GM12878 (cell line): ENCODE results near the gene PTGDR2. TPM values are rescaled to one million over a fixed set of nuclear protein-coding genes. Genes with fewer than 3 reads are reported as not detected.
"Not testable (repeated sequence)": the region's sequence is repeated elsewhere in the genome, so short reads cannot be mapped to it uniquely, and the experiment has no call there.

Experiments used
- ATAC-seq: fragments of 200-7000 bp; cut with Tn5 transposase; 3 replicates; pipeline ENCODE4 v1.9.1; 2020; ENCODE audit warnings: mild to moderate bottlenecking, moderate library complexity
- BruUV-seq: library from RNA; stranded (reverse); fragments of 400-500 nt; replicated peaks from 2 replicates; lab custom pipeline; 2021; lab: Mats Ljungman, UMichigan
- CTCF ChIA-PET: fragments of 300-600 bp; sonication (Branson Sonifier 250); formaldehyde crosslinking; extraction: SDS; loops from one replicate; lab custom pipeline; 2021; ENCODE audit warnings: inconsistent platforms; lab: Yijun Ruan, JAX
- POLR2A ChIA-PET: fragments of 350-600 bp; formaldehyde crosslinking; extraction: SDS; loops from one replicate; lab custom pipeline; 2021; ENCODE audit warnings: inconsistent platforms; lab: Charles Lee
- RAD21 ChIA-PET: fragments of 300-600 bp; sonication (Branson Sonifier 250); formaldehyde crosslinking; loops from one replicate; lab custom pipeline; 2023; ENCODE audit warnings: antibody characterized with exemption; ENCODE audit not compliant: unreplicated experiment; lab: Charles Lee
- SMC1A ChIA-PET: fragments of 300-600 bp; sonication (Branson Sonifier 250); formaldehyde crosslinking; loops from one replicate; lab custom pipeline; 2023; ENCODE audit not compliant: unreplicated experiment, uncharacterized antibody; lab: Charles Lee
- DNase-seq: peaks from one replicate; pipeline ENCODE4 v3.0.0-alpha.2; 2011; ENCODE audit warnings: low read depth, low spot score
- FAIRE-seq: peaks from 3 replicates; lab custom pipeline; 2011; peaks lifted over from hg19 to GRCh38; lab: Jason Lieb, UNC
- H2AFZ ChIP-seq: 2 replicates; pipeline ENCODE4 v1.6.0; 2011; ENCODE audit warnings: low read depth, low read length, control low read depth; ENCODE audit not compliant: control insufficient read depth
- H3K27ac ChIP-seq: 2 replicates; pipeline ENCODE4 v1.5.1; 2011; ENCODE audit warnings: control low read depth; ENCODE audit not compliant: control insufficient read depth, insufficient read depth
- H3K27me3 ChIP-seq, 2 experiments: replicated peaks in 1 of 2; 2 replicates each; pipeline versions ENCODE4 v1.6.0 to v1.6.1; 2011; ENCODE audit warnings: low read length in 1 of 2; ENCODE audit not compliant: control insufficient read depth in 2 of 2, insufficient read depth in 2 of 2
- H3K36me3 ChIP-seq, 2 experiments: 2 replicates each; pipeline ENCODE4 v1.5.1; 2011; ENCODE audit warnings: low read length in 1 of 2; ENCODE audit not compliant: control insufficient read depth in 2 of 2, insufficient read depth in 2 of 2
- H3K4me1 ChIP-seq: 2 replicates; pipeline ENCODE4 v1.6.1; 2011; ENCODE audit warnings: mild to moderate bottlenecking, low read length, moderate library complexity, mixed read lengths; ENCODE audit not compliant: control insufficient read depth, insufficient read depth
- H3K4me2 ChIP-seq: 2 replicates; pipeline ENCODE4 v1.6.0; 2011; ENCODE audit warnings: control low read depth; ENCODE audit not compliant: control insufficient read depth, insufficient read depth
- H3K4me3 ChIP-seq: fragments of 200-600 bp; sonication (generic); 2 replicates; pipeline ENCODE4 v1.5.1; 2016
- H3K79me2 ChIP-seq: 2 replicates; pipeline ENCODE4 v1.6.0; 2011; ENCODE audit warnings: low read length; ENCODE audit not compliant: control insufficient read depth, insufficient read depth
- H3K9ac ChIP-seq: 2 replicates; pipeline ENCODE4 v1.8.0; 2011; ENCODE audit warnings: low read length, control low read depth, mixed read lengths; ENCODE audit not compliant: control insufficient read depth, insufficient read depth
- H3K9me3 ChIP-seq: replicated peaks from 3 replicates; pipeline ENCODE4 v1.5.1; 2011; ENCODE audit warnings: mild to moderate bottlenecking, low read length; ENCODE audit not compliant: control insufficient read depth, insufficient read depth
- H4K20me1 ChIP-seq: 2 replicates; pipeline ENCODE4 v1.6.0; 2011; ENCODE audit not compliant: control insufficient read depth, insufficient read depth
- HDAC6 ChIP-seq: fragments of 200-600 bp; sonication (generic); IDR thresholded peaks from one replicate; pipeline ENCODE4 v1.8.0; 2017; ENCODE audit warnings: antibody characterized with exemption; ENCODE audit not compliant: unreplicated experiment
- NBN ChIP-seq: fragments of 450-650 bp; IDR thresholded peaks from 2 replicates; pipeline ENCODE4 v1.6.1; 2016
- RBBP5 ChIP-seq: fragments of 200-600 bp; sonication (generic); conservative IDR thresholded peaks from 2 replicates; pipeline ENCODE4 v1.6.1; 2016
- ZBTB4 ChIP-seq: fragments of 450-650 bp; formaldehyde crosslinking; IDR thresholded peaks from 2 replicates; pipeline ENCODE4 v1.4.0; 2022; ENCODE audit warnings: mild to moderate bottlenecking, moderate library complexity
- ZBTB40 ChIP-seq: fragments of 450-650 bp; IDR thresholded peaks from 2 replicates; pipeline ENCODE4 v1.6.1; 2016; ENCODE audit warnings: mild to moderate bottlenecking, moderate library complexity, borderline replicate concordance
- ZSCAN29 ChIP-seq: fragments of 450-650 bp; IDR thresholded peaks from 2 replicates; pipeline ENCODE4 v1.6.1; 2017; ENCODE audit warnings: mild to moderate bottlenecking, moderate library complexity
- WGBS: methylation state at CpG from one replicate; pipeline ENCODE4 v1.1.6; 2016; ENCODE audit warnings: low lambda C conversion rate; ENCODE audit not compliant: insufficient replicate concordance, insufficient coverage; ENCODE audit errors: missing lambda C conversion rate; 5-methylcytosine and 5-hydroxymethylcytosine counted together
- in situ Hi-C: fragments of 300-500 bp; cut with MboI; formaldehyde crosslinking; loops from 9 replicates; pipeline ENCODE4 v1.14.3; 2018; ENCODE audit warnings: mixed read lengths
- intact Hi-C: fragments of 100-400 bp; cut with micrococcal nuclease; formaldehyde crosslinking; loops from one replicate; pipeline ENCODE4 v1.14.2; 2022; ENCODE audit not compliant: unreplicated experiment
- polyA plus RNA-seq, 11 experiments: library from polyadenylated mRNA; depleted of rRNA in 4 of 11; unstranded in 6 of 11; stranded (reverse) in 5 of 11; fragments of >200 nt; fragmentation: Nextera tagmentation in 4 of 11; fragmentation: Illumina TruSeq in 1 of 11; extraction: Ambion mirVana in 4 of 11; extraction: Trizol in 1 of 11; gene quantifications; 1 replicate in 1 of 11; 2 replicates in 10 of 11; pipeline versions ENCODE4 v1.2.1 to v1.2.3, GENCODE V29; 2011 to 2016; ENCODE audit warnings: inconsistent platforms in 2 of 11, missing spikeins in 2 of 11, low read depth in 1 of 11
- total RNA-seq, 4 experiments: library from RNA; depleted of rRNA in 3 of 4; stranded (reverse); fragments of >200 nt in 3 of 4; fragmentation: Illumina TruSeq in 1 of 4; extraction: Trizol in 1 of 4; gene quantifications; 2 replicates each; pipeline versions ENCODE4 v1.2.1 to v1.2.3, GENCODE V29; 2013 to 2021
- TF ChIP-seq, protein P1 (sequence below): fragments of 150-350 bp; IDR thresholded peaks from 2 replicates; pipeline ENCODE4 v1.6.1; 2014; ENCODE audit warnings: mild to moderate bottlenecking, low read depth, low read length

The PTGDR2 gene
- total and polyA plus RNA-seq, 10 of the 15 experiments (the other 5 are each of a cell fraction or from before 2014, with no cell fraction given), result 0.01 to 0.28 (median 0.15) TPM; not detected in 6

GRCh38 chr11:60825118-60825517, 30.6 kb downstream of the PTGDR2 start:
- CTCF ChIA-PET, result interaction anchor here (0.9 to 2.2 kb wide), 5 partner anchors 9 to 353 kb away, joined by 3 to 6 read pairs (median 3); no protein-coding TSS in a partner anchor
- no peak for TF ChIP-seq ZBTB4 (CRISPR knock-in tag)
- TF ChIP-seq, protein P1, sequence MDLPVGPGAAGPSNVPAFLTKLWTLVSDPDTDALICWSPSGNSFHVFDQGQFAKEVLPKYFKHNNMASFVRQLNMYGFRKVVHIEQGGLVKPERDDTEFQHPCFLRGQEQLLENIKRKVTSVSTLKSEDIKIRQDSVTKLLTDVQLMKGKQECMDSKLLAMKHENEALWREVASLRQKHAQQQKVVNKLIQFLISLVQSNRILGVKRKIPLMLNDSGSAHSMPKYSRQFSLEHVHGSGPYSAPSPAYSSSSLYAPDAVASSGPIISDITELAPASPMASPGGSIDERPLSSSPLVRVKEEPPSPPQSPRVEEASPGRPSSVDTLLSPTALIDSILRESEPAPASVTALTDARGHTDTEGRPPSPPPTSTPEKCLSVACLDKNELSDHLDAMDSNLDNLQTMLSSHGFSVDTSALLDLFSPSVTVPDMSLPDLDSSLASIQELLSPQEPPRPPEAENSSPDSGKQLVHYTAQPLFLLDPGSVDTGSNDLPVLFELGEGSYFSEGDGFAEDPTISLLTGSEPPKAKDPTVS, result no peak
- no peak for TF ChIP-seq NBN
- TF ChIP-seq ZSCAN29, result no peak
- no peak for TF ChIP-seq ZBTB40
- TF ChIP-seq RBBP5, result no peak
- TF ChIP-seq HDAC6, result no peak
- TF ChIP-seq, all 136 proteins: peak for 0
- Histone ChIP-seq H3K4me3 (no peak overlapping the region), H3K79me2 (no peaks in the 10 kb centered on the region), H3K9ac (no peak overlapping the region), H3K4me1 (no peaks in the 10 kb centered on the region), H3K27ac (no peak overlapping the region), H3K27me3 (no peaks in the 10 kb centered on the region; a peak in 2 of 4 replicates), H4K20me1 (no peaks in the 10 kb centered on the region), H2AFZ (no peak overlapping the region), H3K9me3 (no peaks in the 10 kb centered on the region), H3K4me2 (no peak overlapping the region), H3K36me3 (no peaks in the 10 kb centered on the region)
- no peak for ATAC-seq
- POLR2A ChIA-PET, result no interaction called here
- DNase-seq, result no peak
- in situ Hi-C loops (no loop called here), intact Hi-C loops (no loop called here)
- FAIRE-seq, result no peak
- WGBS, result 12% methylated on average over 4 of the region's 5 CpGs
- SMC1A ChIA-PET, result no interaction called here
- RAD21 ChIA-PET, result no interaction called here
- BruUV-seq, result no TSS peak

DNA sequence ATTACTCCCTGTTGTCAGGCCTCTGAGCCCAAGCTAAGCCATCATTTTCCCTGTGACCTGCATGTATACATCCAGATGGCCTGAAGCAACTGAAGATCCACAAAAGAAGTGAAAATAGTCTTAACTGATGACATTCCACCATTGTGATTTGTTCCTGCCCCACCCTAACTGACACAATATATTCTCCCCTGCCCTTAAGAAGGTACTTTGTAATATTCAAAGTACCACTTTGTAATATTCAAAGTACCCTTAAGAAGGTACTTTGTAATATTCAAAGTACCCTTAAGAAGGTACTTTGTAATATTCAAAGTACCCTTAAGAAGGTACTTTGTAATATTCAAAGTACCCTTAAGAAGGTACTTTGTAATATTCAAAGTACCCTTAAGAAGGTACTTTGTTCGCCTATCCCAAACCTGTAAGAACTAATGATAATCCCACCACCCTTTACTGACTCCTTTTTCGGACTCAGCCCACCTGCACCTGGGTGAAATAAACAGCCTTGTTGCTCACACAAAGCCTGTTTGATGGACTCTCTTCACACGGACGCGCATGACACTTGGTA, 31.9 kb downstream of the PTGDR2 start:
- RAD21 ChIA-PET, H2AFZ ChIP-seq, H3K9ac ChIP-seq, POLR2A ChIA-PET, ATAC-seq, H3K27me3 ChIP-seq, H3K4me1 ChIP-seq, H3K27ac ChIP-seq, H3K9me3 ChIP-seq, intact Hi-C loops, H4K20me1 ChIP-seq, H3K4me3 ChIP-seq, DNase-seq, H3K79me2 ChIP-seq, BruUV-seq, H3K4me2 ChIP-seq, FAIRE-seq, in situ Hi-C loops, H3K36me3 ChIP-seq: not testable (repeated sequence)
- 44% methylated on average over 5 of the region's 5 CpGs for WGBS
- ChIA-PET CTCF (interaction anchor here (3.7 kb wide), 1 partner anchor 8 kb away, joined by 41 read pairs; no protein-coding TSS in a partner anchor), SMC1A (interaction anchor here (0.7 to 5.3 kb wide), 5 partner anchors 9 to 138 kb away, joined by 3 to 37 read pairs (median 3); no protein-coding TSS in a partner anchor)
